HL-60 (cell line): ENCODE data around the gene JAK1.

Source experiments
- DNase-seq, 2 experiments: peaks; one replicate each; pipeline ENCODE4 v3.0.0-alpha.2; 2010 to 2020; ENCODE audit warnings: low read depth in 1 of 2, low spot score in 1 of 2
- H3K27ac ChIP-seq: fragments of 250-450 bp; sonication (Bioruptor Pico); replicated peaks from 2 replicates; pipeline ENCODE4 v1.5.1; 2020; ENCODE audit warnings: mild to moderate bottlenecking, moderate library complexity
- H3K27me3 ChIP-seq: fragments of 250-450 bp; sonication (Bioruptor Pico); 2 replicates; pipeline ENCODE4 v1.5.1; 2021; ENCODE audit warnings: mild to moderate bottlenecking, moderate library complexity; ENCODE audit not compliant: insufficient read depth, poor library complexity, severe bottlenecking
- H3K4me3 ChIP-seq: replicated peaks from 2 replicates; pipeline ENCODE4 v1.5.1; 2011; ENCODE audit warnings: mild to moderate bottlenecking, control low read depth, low read length; ENCODE audit not compliant: insufficient read depth
- GABPA ChIP-seq: IDR thresholded peaks from 2 replicates; pipeline ENCODE4 v1.6.1; 2012; ENCODE audit warnings: low read depth
- POLR2AphosphoS5 ChIP-seq: IDR thresholded peaks from 2 replicates; pipeline ENCODE4 v1.6.1; 2012; ENCODE audit warnings: low read depth
- SPI1 ChIP-seq: IDR thresholded peaks from 2 replicates; pipeline ENCODE4 v1.6.1; 2012; ENCODE audit warnings: low read depth, mild to moderate bottlenecking, borderline replicate concordance
- TF ChIP-seq, protein P1 (sequence below): IDR thresholded peaks from 2 replicates; pipeline ENCODE4 v1.6.1; 2012; ENCODE audit warnings: low read depth; ENCODE audit not compliant: insufficient replicate concordance
- TF ChIP-seq, protein P2 (sequence below): IDR thresholded peaks from one replicate; pipeline ENCODE4 v1.5.1; 2011; ENCODE audit warnings: low read length, control low read depth, inconsistent platforms; ENCODE audit not compliant: insufficient read depth

The JAK1 gene

DNA sequence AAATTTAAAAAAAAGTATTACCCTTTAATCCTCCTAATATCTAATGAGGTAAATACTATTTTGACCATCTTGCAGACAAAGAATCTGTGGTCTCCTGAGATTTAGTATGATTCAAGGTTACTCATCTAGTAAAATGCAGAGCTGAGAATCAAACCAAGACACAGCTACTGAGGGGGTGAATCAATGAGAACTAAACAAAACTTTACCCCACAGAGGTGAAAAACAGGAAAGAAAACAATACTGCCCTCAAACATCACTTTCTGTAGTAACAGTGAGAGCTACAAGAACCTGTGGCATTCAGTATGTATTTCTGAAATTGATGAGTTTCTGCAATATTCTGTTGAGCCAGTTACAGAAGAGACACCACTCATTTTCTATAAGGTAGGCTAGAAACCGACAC, 85.1 kb downstream of the JAK1 start:
- TF ChIP-seq POLR2AphosphoS5 (no peak), SPI1 (no peak), GABPA (no peak)
- TF ChIP-seq, protein P1, sequence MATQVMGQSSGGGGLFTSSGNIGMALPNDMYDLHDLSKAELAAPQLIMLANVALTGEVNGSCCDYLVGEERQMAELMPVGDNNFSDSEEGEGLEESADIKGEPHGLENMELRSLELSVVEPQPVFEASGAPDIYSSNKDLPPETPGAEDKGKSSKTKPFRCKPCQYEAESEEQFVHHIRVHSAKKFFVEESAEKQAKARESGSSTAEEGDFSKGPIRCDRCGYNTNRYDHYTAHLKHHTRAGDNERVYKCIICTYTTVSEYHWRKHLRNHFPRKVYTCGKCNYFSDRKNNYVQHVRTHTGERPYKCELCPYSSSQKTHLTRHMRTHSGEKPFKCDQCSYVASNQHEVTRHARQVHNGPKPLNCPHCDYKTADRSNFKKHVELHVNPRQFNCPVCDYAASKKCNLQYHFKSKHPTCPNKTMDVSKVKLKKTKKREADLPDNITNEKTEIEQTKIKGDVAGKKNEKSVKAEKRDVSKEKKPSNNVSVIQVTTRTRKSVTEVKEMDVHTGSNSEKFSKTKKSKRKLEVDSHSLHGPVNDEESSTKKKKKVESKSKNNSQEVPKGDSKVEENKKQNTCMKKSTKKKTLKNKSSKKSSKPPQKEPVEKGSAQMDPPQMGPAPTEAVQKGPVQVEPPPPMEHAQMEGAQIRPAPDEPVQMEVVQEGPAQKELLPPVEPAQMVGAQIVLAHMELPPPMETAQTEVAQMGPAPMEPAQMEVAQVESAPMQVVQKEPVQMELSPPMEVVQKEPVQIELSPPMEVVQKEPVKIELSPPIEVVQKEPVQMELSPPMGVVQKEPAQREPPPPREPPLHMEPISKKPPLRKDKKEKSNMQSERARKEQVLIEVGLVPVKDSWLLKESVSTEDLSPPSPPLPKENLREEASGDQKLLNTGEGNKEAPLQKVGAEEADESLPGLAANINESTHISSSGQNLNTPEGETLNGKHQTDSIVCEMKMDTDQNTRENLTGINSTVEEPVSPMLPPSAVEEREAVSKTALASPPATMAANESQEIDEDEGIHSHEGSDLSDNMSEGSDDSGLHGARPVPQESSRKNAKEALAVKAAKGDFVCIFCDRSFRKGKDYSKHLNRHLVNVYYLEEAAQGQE = no peak
- TF ChIP-seq, protein P2, sequence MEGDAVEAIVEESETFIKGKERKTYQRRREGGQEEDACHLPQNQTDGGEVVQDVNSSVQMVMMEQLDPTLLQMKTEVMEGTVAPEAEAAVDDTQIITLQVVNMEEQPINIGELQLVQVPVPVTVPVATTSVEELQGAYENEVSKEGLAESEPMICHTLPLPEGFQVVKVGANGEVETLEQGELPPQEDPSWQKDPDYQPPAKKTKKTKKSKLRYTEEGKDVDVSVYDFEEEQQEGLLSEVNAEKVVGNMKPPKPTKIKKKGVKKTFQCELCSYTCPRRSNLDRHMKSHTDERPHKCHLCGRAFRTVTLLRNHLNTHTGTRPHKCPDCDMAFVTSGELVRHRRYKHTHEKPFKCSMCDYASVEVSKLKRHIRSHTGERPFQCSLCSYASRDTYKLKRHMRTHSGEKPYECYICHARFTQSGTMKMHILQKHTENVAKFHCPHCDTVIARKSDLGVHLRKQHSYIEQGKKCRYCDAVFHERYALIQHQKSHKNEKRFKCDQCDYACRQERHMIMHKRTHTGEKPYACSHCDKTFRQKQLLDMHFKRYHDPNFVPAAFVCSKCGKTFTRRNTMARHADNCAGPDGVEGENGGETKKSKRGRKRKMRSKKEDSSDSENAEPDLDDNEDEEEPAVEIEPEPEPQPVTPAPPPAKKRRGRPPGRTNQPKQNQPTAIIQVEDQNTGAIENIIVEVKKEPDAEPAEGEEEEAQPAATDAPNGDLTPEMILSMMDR = no peak
- Histone ChIP-seq H3K27me3 (no peaks in the 10 kb centered on the region), H3K4me3 (no peak overlapping the region), H3K27ac (no peak overlapping the region)
- no peak for DNase-seq

DNA sequence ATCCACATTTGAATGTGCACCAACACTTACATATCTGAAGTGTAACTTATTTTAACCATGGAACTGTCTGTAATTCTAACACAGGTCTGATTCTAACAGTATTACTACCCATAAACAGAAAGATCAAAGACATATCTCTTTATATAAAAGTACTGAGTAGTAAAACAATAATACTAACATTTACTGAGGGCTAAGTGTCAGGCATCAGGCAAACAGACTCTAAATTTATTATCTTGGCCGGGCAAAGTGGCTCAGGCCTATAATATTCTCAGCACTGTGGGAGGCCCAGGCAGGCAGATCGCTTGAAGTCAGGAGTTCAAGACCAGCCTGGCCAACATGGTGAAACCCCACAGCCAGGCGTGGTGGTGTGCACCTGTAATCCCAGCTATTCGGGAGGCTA, 85.9 kb downstream of the JAK1 start:
- no peak overlapping the region for H3K4me3 ChIP-seq
- DNase-seq = no peak

DNA sequence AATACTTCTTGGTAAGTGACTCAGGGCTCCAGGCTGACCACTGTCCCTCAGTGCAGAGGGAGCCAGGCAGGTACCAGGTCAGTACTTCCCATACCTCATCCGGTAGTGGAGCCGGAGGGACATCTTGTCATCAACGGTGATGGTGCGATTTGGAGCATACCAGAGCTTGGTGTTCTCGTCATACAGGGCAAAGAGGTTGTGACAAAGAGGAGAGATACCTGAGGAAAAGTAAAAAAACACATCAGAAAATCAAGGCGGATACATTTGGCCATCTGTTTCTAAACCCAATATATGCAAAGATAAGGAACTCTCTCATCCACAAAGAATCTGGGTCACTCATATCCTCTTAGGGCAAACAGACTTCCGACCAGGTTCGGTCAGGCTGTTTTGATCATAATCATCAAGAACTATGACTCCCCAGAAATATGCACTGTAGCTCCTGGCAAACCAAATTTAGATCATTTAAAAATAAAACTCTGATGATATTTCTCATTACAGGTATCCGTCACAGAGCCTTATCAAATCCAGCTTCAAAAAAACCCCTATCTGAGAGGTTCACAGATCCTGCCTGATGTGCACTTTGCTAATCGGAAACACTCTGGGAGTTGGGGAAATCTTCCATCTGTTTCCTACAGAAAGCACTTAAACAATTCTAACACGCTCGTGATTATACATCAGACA, 87.3 kb downstream of the JAK1 start:
- Histone ChIP-seq H3K27ac (no peak overlapping the region), H3K27me3 (no peaks in the 10 kb centered on the region), H3K4me3 (no peak overlapping the region)
- TF ChIP-seq, protein P1 = no peak
- TF ChIP-seq SPI1 (no peak), POLR2AphosphoS5 (no peak), GABPA (no peak)
- TF ChIP-seq, protein P2 = no peak
- no peak for DNase-seq

More for the DNA sequence above, 85.9 kb downstream of the JAK1 start:
- no peak overlapping the region for H3K27ac ChIP-seq
- no peak for TF ChIP-seq GABPA
- TF ChIP-seq POLR2AphosphoS5 = no peak
- TF ChIP-seq, protein P2 = no peak
- no peak for TF ChIP-seq SPI1
- TF ChIP-seq, protein P1 = no peak
- no peaks in the 10 kb centered on the region for H3K27me3 ChIP-seq
